ENCODE results near the gene MBD3L5.
"Not testable (repeated sequence)": the region's sequence is repeated elsewhere in the genome, so short reads cannot be mapped to it uniquely, and the experiment has no call there.

MBD3L5 gene

GRCh38 chr19:7056371-7056770 is 26.0 kb downstream of the MBD3L5 start:
- DNase-seq (ENCODE audit: insufficient read length, low spot score); FAIRE-seq: not testable (repeated sequence)

- not testable (repeated sequence) for FAIRE-seq; DNase-seq (ENCODE audit: insufficient read length, low spot score)
Observed at GRCh38 chr19:7058576-7058975, 28.2 kb downstream of the MBD3L5 start, which contains the start of gene MBD3L3. MBD3L3 (minus strand) TSS chr19:7058676; CDS start chr19:7058605, 71 bp downstream.

- not testable (repeated sequence) for FAIRE-seq
Observed at GRCh38 chr19:7059977-7060376, 29.6 kb downstream of the MBD3L5 start.

GRCh38 chr19:7063339-7063738 is 33.0 kb downstream of the MBD3L5 start:
- no peak for DNase-seq (ENCODE audit: insufficient read length, low spot score)
- no peak for TF ChIP-seq SPI1 (IDR thresholded peaks at IDR 0.05; ENCODE audit: low read depth, low read length)
- no peak for FAIRE-seq

More at GRCh38 chr19:7059977-7060376, 29.6 kb downstream of the MBD3L5 start:
- DNase-seq (ENCODE audit: insufficient read length, low spot score), result not testable (repeated sequence)

- no peak for TF ChIP-seq POU2F2 (IDR thresholded peaks at IDR 0.05; ENCODE audit: low read depth, low read length)
- TF ChIP-seq POLR2AphosphoS5 (IDR thresholded peaks at IDR 0.05; ENCODE audit: low read depth, low read length), result no peak
- no peak for TF ChIP-seq PAX5 (IDR thresholded peaks at IDR 0.05; ENCODE audit: insufficient read depth, low read length, severe bottlenecking)
- TF ChIP-seq TAF1 (IDR thresholded peaks at IDR 0.05; ENCODE audit: low read depth, low read length), result no peak
- no peak for TF ChIP-seq SPI1 (IDR thresholded peaks at IDR 0.05; ENCODE audit: low read depth, low read length)
- no peak for TF ChIP-seq POLR2A (IDR thresholded peaks at IDR 0.05; ENCODE audit: low read depth, low read length)
- FAIRE-seq (no peak), DNase-seq (ENCODE audit: insufficient read length, low spot score) (no peak)
Observed at GRCh38 chr19:7063764-7064418, 33.5 kb downstream of the MBD3L5 start.

GRCh38 chr19:7067122-7067521 is 36.7 kb downstream of the MBD3L5 start:
- FAIRE-seq; DNase-seq (ENCODE audit: insufficient read length, low spot score): not testable (repeated sequence)

GRCh38 chr19:7067716-7068115 is 37.3 kb downstream of the MBD3L5 start:
- no peak for DNase-seq (ENCODE audit: insufficient read length, low spot score)
- no peak for TF ChIP-seq POLR2AphosphoS5 (IDR thresholded peaks at IDR 0.05; ENCODE audit: low read depth, low read length)
- TF ChIP-seq POU2F2 (IDR thresholded peaks at IDR 0.05; ENCODE audit: low read depth, low read length), result no peak
- no peak for FAIRE-seq

GRCh38 chr19:7068599-7068998 is 38.2 kb downstream of the MBD3L5 start:
- TF ChIP-seq POLR2A (IDR thresholded peaks at IDR 0.05; ENCODE audit: low read depth, low read length) (no peak), PAX5 (IDR thresholded peaks at IDR 0.05; ENCODE audit: insufficient read depth, low read length, severe bottlenecking) (no peak), POLR2AphosphoS5 (IDR thresholded peaks at IDR 0.05; ENCODE audit: low read depth, low read length) (no peak), SPI1 (IDR thresholded peaks at IDR 0.05; ENCODE audit: low read depth, low read length) (no peak)
- FAIRE-seq, result no peak
- no peak for DNase-seq (ENCODE audit: insufficient read length, low spot score)

- peak; percentile 97 for FAIRE-seq
- DNase-seq (ENCODE audit: insufficient read length, low spot score), result peak; percentile 86
- TF ChIP-seq POU2F2 (IDR thresholded peaks at IDR 0.05; ENCODE audit: low read depth, low read length) (peak; percentile 49; the same call in 1 of the 2 replicates), POLR2AphosphoS5 (IDR thresholded peaks at IDR 0.05; ENCODE audit: low read depth, low read length) (peak; percentile 93), POLR2A (IDR thresholded peaks at IDR 0.05; ENCODE audit: low read depth, low read length) (peak; percentile 94), TAF1 (IDR thresholded peaks at IDR 0.05; ENCODE audit: low read depth, low read length) (peak; percentile 88), PAX5 (IDR thresholded peaks at IDR 0.05; ENCODE audit: insufficient read depth, low read length, severe bottlenecking) (no peak), SPI1 (IDR thresholded peaks at IDR 0.05; ENCODE audit: low read depth, low read length) (peak; percentile 21)
Observed at GRCh38 chr19:7069042-7069903, 38.9 kb downstream of the MBD3L5 start, which contains the start of gene ZNF557. ZNF557 (plus strand) TSS chr19:7069703; CDS start chr19:7075075, 5,372 bp downstream.

- DNase-seq (ENCODE audit: insufficient read length, low spot score), result no peak
- TF ChIP-seq POLR2A (IDR thresholded peaks at IDR 0.05; ENCODE audit: low read depth, low read length) (no peak), TAF1 (IDR thresholded peaks at IDR 0.05; ENCODE audit: low read depth, low read length) (no peak), POU2F2 (IDR thresholded peaks at IDR 0.05; ENCODE audit: low read depth, low read length) (no peak), POLR2AphosphoS5 (IDR thresholded peaks at IDR 0.05; ENCODE audit: low read depth, low read length) (no peak), SPI1 (IDR thresholded peaks at IDR 0.05; ENCODE audit: low read depth, low read length) (no peak), PAX5 (IDR thresholded peaks at IDR 0.05; ENCODE audit: insufficient read depth, low read length, severe bottlenecking) (no peak)
- FAIRE-seq, result no peak
Observed at GRCh38 chr19:7069904-7070226, 39.5 kb downstream of the MBD3L5 start.

GRCh38 chr19:7072541-7072940 is 42.2 kb downstream of the MBD3L5 start:
- no peak for FAIRE-seq
- TF ChIP-seq PAX5 (IDR thresholded peaks at IDR 0.05; ENCODE audit: insufficient read depth, low read length, severe bottlenecking) (no peak), SPI1 (IDR thresholded peaks at IDR 0.05; ENCODE audit: low read depth, low read length) (no peak), POU2F2 (IDR thresholded peaks at IDR 0.05; ENCODE audit: low read depth, low read length) (no peak), POLR2A (IDR thresholded peaks at IDR 0.05; ENCODE audit: low read depth, low read length) (no peak), POLR2AphosphoS5 (IDR thresholded peaks at IDR 0.05; ENCODE audit: low read depth, low read length) (no peak), TAF1 (IDR thresholded peaks at IDR 0.05; ENCODE audit: low read depth, low read length) (no peak)
- no peak for DNase-seq (ENCODE audit: insufficient read length, low spot score)

All from GM12891 (cell line).